Hepatic stellate cell (primary cell): Measurements from ENCODE around the gene MACROH2A1.

ENCODE experiments used
- DNase-seq: peaks from one replicate; pipeline ENCODE4 v3.0.0; 2011; ENCODE audit warnings: low spot score

MACROH2A1 gene

GRCh38 chr5:135435467-135436330 lies 36.7 kb upstream of the MACROH2A1 start:
- no peak for DNase-seq

GRCh38 chr5:135434591-135435466 lies 35.8 kb upstream of the MACROH2A1 start:
- no peak for DNase-seq

GRCh38 chr5:135433681-135434426 lies 34.8 kb upstream of the MACROH2A1 start:
- no peak for DNase-seq

GRCh38 chr5:135432113-135432512 lies 33.1 kb upstream of the MACROH2A1 start:
- DNase-seq = no peak

GRCh38 chr5:135430135-135430437 lies 31.1 kb upstream of the MACROH2A1 start:
- no peak for DNase-seq

GRCh38 chr5:135429301-135430134 lies 30.5 kb upstream of the MACROH2A1 start:
- no peak for DNase-seq

GRCh38 chr5:135428586-135428985 lies 29.6 kb upstream of the MACROH2A1 start:
- no peak for DNase-seq

- peak; percentile 51 for DNase-seq
Measured at GRCh38 chr5:135426102-135427082, 27.4 kb upstream of the MACROH2A1 start.

- no peak for DNase-seq
Measured at GRCh38 chr5:135425641-135426040, 26.6 kb upstream of the MACROH2A1 start.

GRCh38 chr5:135423846-135424168 lies 24.8 kb upstream of the MACROH2A1 start:
- no peak for DNase-seq

GRCh38 chr5:135423146-135423845 lies 24.3 kb upstream of the MACROH2A1 start:
- no peak for DNase-seq

- DNase-seq = no peak
Measured at GRCh38 chr5:135422419-135422818, 23.4 kb upstream of the MACROH2A1 start.

GRCh38 chr5:135417083-135417482 lies 18.1 kb upstream of the MACROH2A1 start:
- DNase-seq = no peak

- no peak for DNase-seq
Measured at GRCh38 chr5:135405082-135405481, 6.1 kb upstream of the MACROH2A1 start.

- DNase-seq = no peak
Measured at GRCh38 chr5:135402031-135402430, 3.0 kb upstream of the MACROH2A1 start.

- no peak for DNase-seq
Measured at GRCh38 chr5:135400866-135401265, 1.8 kb upstream of the MACROH2A1 start.

GRCh38 chr5:135399794-135400542 lies 937 bp upstream of the MACROH2A1 start:
- no peak for DNase-seq

- no peak for DNase-seq
Measured at GRCh38 chr5:135398160-135398854, 724 bp downstream of the MACROH2A1 start.
